ENCODE measurements around the gene SP3.

GRCh38 chr2:173966274-173967098, 1.3 kb upstream of the SP3 start:
- TF ChIP-seq, protein P1, sequence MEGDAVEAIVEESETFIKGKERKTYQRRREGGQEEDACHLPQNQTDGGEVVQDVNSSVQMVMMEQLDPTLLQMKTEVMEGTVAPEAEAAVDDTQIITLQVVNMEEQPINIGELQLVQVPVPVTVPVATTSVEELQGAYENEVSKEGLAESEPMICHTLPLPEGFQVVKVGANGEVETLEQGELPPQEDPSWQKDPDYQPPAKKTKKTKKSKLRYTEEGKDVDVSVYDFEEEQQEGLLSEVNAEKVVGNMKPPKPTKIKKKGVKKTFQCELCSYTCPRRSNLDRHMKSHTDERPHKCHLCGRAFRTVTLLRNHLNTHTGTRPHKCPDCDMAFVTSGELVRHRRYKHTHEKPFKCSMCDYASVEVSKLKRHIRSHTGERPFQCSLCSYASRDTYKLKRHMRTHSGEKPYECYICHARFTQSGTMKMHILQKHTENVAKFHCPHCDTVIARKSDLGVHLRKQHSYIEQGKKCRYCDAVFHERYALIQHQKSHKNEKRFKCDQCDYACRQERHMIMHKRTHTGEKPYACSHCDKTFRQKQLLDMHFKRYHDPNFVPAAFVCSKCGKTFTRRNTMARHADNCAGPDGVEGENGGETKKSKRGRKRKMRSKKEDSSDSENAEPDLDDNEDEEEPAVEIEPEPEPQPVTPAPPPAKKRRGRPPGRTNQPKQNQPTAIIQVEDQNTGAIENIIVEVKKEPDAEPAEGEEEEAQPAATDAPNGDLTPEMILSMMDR (IDR thresholded peaks at IDR 0.05): no peak
- TF ChIP-seq POLR2AphosphoS5 (IDR thresholded peaks at IDR 0.05) (no peak), POLR2A (IDR thresholded peaks at IDR 0.05) (no peak), EP300 (IDR thresholded peaks at IDR 0.05) (no peak)

All from gastroesophageal sphincter (tissue), 3 donors.